ENCODE data around the gene NKD1.
"Not testable (repeated sequence)": the region's sequence is repeated elsewhere in the genome, so short reads cannot be mapped to it uniquely, and the experiment has no call there.

Gene NKD1

DNA sequence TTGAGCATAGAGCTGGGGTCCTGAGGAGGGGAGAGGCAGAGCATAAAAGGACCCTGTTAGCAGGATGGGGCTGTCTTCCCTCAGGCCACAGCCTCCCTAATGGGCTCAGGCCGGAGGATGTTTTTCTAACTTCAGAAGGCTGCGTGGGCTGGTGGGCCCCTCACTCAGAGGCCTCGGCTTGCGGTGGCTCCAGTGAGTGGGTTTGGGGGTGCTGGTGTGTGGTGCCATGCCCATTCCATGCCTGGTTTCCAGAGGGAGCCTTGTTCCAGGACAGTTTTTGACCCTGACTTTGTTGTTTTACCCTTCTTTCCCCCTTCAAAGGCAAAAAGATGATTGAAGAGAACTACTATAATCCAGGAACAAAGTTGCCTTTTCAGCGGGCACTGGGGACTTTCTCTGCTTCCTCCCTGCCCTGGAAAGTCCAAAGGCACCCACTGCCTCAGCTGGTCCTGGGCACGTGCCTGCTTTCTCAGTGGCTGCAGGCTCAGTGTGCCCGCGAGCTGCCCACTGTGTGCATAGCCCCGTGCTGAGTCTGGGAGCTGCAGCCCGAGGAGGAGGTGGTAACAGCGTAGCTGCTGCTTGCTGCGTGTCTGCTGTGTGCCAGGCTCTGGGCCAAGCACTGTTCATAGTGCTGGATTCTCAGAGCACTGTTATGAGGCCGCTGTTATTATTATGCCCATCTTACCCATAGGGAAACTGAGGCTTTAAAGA is 11.8 kb downstream of the NKD1 start:
- no peak for DNase-seq (ENCODE audit: low read depth)

DNA sequence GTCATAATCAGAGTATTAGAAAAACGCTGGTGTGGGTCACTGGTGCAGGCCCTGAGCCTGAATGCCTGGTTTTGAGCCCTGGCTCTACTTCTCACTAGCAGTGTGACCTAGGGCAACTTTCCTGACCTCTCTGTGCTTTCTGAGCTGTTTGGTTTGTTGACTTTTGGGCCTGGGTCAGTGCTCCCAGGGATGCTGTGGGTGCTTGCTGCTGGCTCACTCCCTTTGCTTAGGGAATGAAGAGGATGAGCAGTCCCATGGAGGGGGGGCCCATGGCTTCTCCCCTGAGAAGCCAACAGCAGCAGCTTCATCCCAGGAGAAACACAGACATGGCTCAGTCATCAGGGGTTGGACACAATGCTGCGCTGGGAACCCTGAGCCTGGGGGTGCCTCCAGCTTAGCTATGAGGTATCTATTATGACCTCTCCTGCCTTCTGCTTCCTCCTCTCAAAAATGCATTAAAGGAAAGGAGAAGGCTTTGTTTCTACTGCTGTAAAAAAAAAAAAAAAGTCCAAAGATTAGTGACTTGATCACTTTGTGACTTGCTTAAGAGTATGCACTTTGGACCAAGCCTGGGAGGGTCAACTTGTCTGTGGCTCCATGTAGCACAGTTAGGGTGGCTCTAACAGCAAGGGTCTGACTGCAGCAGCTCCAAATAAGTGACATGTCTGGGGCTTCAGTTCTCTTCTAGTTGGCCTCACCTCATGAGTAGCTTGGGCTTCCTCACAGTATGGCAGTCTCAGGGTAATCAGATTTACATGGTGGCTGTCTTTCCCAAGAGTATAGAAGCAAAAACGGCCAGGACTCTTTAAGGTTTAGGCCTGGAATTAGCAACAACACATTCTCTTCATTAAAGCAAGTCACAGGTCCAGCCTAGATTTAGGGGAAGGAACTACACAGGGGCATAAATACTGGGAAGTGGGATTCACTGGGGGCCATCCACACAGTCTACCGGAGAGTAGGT is 13.0 kb downstream of the NKD1 start:
- no peak for DNase-seq (ENCODE audit: low read depth)

GRCh38 chr16:50562657-50563056 is 14.5 kb downstream of the NKD1 start:
- DNase-seq (ENCODE audit: low read depth): no peak

DNA sequence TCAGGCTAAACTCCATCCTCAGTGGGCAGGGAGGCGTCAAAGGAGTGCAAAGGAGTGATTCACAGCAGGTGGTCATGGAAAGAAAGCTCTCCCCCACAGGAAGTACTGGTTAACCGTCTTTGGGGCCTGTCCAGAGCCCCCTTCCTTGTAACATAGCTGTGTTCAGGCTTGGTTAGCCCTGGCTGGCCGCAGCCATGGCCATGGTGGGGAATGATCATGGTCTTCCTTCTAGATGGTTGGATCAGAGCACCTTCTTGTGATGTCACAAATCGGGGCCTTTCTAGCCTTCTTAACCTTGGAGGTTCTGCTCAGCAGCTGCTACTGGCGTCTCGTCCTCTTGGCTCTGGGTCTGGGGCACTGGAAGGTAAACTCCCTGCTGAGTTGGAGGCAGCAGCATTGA is 15.8 kb downstream of the NKD1 start:
- no peak for DNase-seq (ENCODE audit: low read depth)

GRCh38 chr16:50565428-50565827 is 17.2 kb downstream of the NKD1 start:
- DNase-seq (ENCODE audit: low read depth): no peak

DNA sequence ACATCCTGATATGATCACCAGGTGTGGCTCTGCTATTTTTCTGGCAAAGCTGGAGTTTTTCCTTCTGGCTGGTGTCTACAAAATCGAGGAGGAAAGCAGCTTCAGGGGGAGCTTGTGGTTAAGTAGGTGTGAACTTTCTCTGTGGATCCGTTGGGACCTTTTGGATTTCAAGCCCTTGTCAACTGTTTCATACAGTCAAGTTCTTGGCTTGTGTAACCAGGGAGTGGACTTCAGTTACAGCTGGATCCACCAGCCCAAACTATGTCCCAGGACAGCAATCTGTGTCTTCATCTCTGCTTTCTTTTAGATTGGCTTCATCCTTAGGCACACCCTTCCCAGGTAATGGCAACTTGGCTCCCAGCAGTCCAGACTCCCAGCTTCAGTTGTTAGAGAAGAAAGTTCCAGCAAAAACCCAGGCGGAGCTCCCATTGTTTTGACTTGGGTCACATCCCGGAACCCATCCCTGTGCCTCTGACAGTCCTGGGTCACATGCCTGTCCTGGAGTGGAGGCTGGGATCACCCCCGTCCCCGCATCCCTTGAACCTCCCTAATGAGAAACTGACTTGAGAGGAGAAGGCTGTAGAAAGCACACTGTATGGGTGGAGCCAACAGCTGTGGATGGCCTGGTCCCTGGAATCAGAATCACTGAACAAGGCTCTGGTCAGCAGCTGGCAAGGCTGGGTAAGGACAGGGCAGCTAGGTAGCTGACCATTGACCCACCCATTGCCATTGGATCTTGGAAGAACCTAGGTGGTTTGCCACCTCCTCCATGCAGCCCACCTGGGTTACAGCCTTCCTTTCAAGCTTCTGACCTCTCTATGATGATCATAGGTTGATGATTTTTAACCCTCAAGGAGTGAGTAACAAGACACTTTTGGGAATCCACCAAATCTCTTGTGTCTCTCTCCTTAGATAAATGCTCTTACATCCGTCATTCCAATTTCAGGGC is 18.1 kb downstream of the NKD1 start:
- no peak for DNase-seq (ENCODE audit: low read depth)

DNA sequence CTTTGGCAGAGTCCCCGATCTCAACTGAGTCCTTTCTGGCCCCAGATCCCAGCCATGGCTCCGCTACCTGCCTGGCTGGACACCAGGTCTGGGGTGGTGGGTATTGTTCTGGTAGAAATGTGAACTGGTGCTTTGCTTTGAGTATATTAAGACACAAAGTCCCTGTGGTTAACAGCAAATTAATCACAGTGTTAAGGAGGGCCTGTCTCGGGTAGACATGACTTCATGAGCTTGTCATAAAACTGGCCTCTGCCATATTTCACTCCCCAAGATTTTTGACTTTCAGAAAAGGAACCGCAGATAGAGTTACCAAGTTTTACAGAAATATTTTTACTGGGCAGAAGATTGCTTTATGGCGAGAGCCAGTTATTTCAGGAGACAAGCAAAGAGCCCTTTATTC is 19.5 kb downstream of the NKD1 start:
- DNase-seq (ENCODE audit: low read depth): no peak

- DNase-seq (ENCODE audit: low read depth): no peak
Measured at GRCh38 chr16:50568187-50568815, 20.1 kb downstream of the NKD1 start.

GRCh38 chr16:50570354-50570753 is 22.2 kb downstream of the NKD1 start:
- DNase-seq (ENCODE audit: low read depth): no peak

DNA sequence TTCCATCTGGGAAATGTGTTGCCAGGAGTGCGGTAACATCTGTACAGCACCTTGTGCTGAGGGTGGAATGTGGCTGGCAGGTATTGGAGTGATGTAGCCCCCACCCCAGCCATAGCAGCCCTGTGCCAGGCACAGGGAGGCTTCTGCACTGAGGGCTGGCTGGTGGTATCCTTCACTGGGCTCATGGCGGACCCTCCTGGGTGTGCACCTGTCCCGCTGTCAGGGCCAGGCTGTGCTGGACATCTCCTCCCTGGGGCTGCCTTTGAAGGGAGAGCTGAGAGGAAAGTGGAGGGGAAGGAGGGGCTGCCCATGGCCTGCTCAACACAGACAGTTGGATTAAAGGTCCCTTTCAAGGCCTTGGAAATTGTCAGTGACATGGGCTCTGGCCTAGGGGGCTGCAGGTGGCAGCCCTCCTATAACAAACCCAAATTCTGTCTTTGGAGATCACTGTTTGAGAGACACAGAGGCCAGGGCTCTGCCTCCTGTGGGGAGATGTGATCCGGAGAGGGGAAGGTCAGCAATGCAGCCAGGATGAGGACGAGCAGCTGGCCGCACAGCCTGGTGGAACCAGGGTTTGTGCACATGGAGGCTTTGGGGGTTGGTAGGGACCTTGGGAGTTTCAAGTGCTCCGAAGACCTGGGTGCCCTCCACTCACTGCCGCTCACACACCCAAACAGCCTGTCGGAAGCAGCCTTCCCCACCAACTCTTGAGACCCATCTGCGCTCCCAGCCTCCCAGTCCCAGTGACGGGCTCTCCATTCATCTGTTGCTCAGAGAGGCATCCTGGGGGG is 22.8 kb downstream of the NKD1 start:
- DNase-seq (ENCODE audit: low read depth): no peak

DNA sequence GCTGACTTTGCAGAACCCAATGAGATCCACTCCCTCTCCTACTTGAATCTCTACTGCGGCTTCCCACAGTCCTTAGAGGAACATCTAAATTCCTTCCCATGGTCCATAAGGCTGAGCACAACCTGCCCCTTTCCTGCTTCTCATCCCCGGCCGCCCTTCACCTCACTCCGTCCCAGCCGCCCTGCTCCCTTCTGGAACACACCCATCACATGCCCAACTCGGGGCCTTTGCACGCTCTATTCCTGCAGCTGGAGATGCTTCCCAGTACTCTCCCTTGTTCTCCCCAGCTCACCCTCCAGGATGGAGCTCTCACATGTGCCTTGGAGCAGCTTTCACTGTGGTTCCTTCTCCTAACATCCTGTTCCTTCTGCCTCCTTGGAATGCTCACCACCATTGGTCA is 23.6 kb downstream of the NKD1 start:
- DNase-seq (ENCODE audit: low read depth): no peak

DNA sequence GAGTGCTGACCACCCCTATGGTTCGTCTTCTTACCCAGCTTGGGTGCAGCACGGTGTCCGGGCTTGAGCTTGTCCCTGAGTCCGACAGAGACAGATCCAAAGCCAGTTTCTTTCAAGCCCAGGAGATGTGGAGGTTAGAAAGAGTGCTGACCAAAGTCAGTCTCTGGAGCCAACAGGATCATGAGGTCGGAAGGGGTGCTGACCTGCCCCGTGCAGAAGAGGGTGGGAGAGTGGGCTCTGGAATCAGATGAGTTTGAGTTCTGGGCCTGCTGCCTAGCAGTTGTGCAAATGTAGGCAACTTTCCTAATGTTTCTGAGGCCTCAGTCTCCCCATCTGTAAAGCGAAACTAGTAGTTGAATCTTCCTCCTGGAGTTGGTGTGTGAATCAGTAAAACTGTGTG is 24.5 kb downstream of the NKD1 start:
- no peak for DNase-seq (ENCODE audit: low read depth)

DNA sequence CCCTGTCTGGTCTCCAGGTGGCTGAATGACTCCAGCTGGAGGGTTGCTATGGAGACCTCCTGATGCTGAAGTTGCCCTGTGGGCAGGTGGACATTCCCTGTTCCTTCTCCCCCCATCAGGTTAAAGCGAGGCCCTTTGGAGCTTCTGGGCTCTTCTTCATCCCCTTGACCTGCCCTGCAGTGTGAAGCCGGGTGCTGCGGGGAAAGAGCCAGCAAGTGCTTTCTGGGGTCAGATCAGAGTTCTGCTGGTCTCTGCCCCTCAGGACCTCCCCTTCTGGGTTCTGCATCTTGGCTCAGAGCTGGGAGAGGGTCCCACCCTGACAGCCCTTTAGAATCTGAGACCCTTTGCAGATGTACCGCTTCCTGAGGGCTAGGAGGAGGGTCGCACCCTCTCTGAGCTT is 25.1 kb downstream of the NKD1 start:
- DNase-seq (ENCODE audit: low read depth): no peak

- no peak for DNase-seq (ENCODE audit: low read depth)
Measured at GRCh38 chr16:50573947-50574744, 25.9 kb downstream of the NKD1 start.

DNA sequence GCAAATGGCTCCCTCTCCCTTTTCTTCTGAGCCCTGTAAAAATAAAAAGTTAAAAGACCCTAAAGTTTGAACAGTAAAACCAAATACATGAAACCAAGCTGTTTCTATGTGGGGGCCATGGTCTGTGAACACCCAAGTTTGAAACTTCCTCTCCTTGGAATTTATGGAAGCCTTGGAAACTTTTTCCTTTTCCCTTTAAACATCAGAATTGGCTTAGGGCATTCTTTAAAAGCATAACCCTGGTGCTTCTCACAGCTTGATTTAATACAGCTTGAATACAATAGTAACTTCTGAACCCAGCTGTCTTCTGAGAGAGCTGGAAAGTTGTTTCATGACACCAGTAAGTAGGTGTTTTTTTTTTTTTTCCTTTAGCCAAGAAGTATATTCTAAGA is 26.5 kb downstream of the NKD1 start:
- DNase-seq (ENCODE audit: low read depth): no peak

- no peak for DNase-seq (ENCODE audit: low read depth)
Measured at GRCh38 chr16:50575743-50576142, 27.5 kb downstream of the NKD1 start.

DNA sequence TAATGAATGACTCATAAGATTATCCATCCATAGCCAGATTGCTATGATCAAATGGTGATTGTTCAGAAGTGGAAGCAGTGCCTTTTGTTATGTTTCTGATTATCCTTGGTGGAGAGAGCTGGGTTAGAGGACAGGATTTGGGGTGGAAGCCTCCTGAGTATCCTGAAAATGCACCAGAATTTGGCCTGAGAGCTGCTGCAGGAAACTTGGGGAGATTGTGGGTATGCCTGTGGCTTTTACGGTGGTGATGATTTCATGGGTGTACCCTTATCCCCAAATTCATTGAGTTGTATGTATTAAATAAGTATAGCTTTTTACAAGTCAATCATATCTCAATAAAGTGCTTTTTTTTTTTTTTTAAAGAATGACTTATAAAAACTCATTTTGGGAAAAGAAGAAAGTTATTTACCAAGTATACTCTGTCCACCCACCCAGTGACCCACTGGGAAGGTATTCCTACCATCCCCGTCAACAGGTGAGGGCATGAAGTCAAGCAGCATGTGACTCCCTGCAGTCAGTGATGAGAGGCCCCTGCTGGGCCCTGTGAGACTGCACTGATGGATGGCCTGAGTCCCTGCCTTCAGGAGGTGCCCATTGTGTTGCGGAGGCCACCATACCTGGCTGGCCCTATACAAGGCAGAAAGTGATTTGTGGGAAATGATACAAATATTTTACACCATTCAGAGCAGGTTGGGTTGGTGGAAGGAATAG is 28.4 kb downstream of the NKD1 start:
- no peak for DNase-seq (ENCODE audit: low read depth)

DNA sequence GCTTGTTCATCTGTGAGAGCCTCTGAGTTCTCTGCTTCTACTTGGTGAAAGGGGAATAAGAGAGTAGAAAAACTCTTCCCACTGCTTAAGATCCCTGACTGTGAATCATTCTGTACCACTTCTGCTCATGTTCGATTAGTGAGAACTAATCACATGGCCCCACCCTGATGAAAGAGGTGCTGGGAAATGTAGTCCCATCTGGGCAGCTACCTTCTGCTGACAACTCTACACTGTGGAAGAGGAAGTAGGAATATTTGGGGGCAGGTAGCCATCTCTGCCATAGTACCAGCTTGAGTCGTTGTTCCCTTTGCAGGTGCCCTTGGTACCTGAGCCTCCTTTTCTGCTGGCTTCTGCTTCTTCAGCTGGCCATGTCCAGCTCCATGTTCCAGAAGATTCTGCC is 29.9 kb downstream of the NKD1 start:
- no peak for DNase-seq (ENCODE audit: low read depth)

DNA sequence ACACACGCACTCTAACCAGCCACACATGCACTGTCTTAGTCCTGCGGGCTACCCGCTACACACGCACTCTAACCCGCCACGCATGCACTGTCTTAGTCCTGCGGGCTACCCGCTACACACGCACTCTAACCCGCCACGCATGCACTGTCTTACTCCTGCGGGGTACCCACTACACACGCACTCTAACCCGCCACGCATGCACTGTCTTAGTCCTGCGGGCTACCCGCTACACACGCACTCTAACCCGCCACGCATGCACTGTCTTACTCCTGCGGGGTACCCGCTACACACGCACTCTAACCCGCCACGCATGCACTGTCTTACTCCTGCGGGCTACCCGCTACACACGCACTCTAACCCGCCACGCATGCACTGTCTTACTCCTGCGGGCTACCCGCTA is 31.2 kb downstream of the NKD1 start:
- DNase-seq (ENCODE audit: low read depth): not testable (repeated sequence)

Measured in HS-27A (cell line).